ENCODE results near the gene CDH24.
A peak's percentile ranks its signal among the peaks of the same experiment; 100 is the strongest.

The CDH24 gene

GRCh38 chr14:23047751-23048693 lies 9.3 kb downstream of the CDH24 start:
- POLR2A ChIA-PET (ENCODE audit: low non-redundant PET): no interaction called here
- DNase-seq (ENCODE audit: low spot score): no peak
- TF ChIP-seq CTCF (conservative IDR thresholded peaks at IDR 0.05; ENCODE audit: low read depth): no peak
- 0 out of 2 replicates have a peak overlapping the region, but pooled peaks have one; percentile 28 for H3K27ac ChIP-seq
- CTCF ChIA-PET: interaction anchor here (0.6 to 1.7 kb wide), 2 partner anchors 10 to 36 kb away, joined by 3 to 6 read pairs; partner anchors contain the start of gene CDH24

GRCh38 chr14:23047034-23047634 lies 10.2 kb downstream of the CDH24 start:
- ChIA-PET CTCF (interaction anchor here (0.6 to 1.0 kb wide), 2 partner anchors 8 to 36 kb away, joined by 3 to 5 read pairs; no protein-coding TSS in a partner anchor), POLR2A (ENCODE audit: low non-redundant PET) (no interaction called here)
- DNase-seq (ENCODE audit: low spot score): no peak
- H3K27ac ChIP-seq: peak overlapping the region; percentile 28; the same call in 1 of the 2 replicates
- TF ChIP-seq CTCF (conservative IDR thresholded peaks at IDR 0.05; ENCODE audit: low read depth): no peak

DNA sequence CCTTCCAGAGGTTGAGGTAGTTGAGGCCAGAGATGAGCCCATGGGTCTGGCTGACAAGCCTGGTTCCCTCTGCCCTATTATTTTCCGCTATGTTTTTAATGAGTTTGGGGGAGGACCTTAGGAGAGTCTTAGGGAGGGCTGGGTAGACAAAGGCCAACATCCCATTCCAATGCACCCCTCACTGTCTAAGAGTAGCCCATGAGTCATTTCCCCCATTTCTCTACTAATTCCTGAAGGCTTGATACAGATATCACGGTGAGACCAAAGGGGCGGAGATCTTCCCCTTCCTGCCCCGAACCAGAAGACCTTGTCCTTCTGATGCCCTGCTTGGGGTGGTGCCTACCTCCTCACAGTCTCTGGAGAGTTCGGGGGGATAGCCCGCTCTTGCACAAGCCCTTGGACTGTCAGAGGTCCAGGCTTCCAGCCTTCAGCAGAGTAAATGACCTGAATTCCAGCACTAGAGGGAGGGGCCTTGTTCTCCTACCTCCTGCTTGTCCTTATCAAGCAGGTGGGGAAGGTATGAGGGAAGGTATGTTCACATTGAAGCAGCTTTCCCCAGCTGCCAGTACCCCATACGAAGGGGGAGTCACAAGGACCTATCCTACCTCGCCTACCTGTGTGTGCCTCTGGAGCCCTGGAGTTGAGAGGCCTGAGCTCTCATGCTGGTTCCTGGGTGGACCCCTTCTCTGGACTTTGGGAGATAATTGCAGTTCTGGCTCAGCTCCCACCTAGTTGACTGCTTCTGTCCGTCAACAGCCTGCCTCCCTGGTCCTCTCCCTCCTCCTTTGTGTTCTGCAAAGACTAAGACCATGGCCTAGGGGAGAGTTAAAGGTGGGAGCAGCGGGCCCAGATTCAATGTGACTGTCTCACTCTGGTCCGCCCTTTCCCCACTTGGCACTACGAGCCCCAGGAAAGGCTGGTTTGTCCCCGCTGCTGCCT lies 11.6 kb downstream of the CDH24 start:
- ChIA-PET CTCF (interaction anchor here (0.7 kb wide), 1 partner anchor 192 kb away, joined by 4 read pairs; no protein-coding TSS in a partner anchor), POLR2A (ENCODE audit: low non-redundant PET) (no interaction called here)
- no peak overlapping the region for H3K27ac ChIP-seq
- no peak for DNase-seq (ENCODE audit: low spot score)
- no peak for TF ChIP-seq CTCF (conservative IDR thresholded peaks at IDR 0.05; ENCODE audit: low read depth)

- CTCF ChIA-PET: interaction anchor here (0.6 kb wide), 1 partner anchor 50 kb away, joined by 3 read pairs; no protein-coding TSS in a partner anchor
- POLR2A ChIA-PET (ENCODE audit: low non-redundant PET): no interaction called here
- TF ChIP-seq CTCF (conservative IDR thresholded peaks at IDR 0.05; ENCODE audit: low read depth): no peak
- no peak for DNase-seq (ENCODE audit: low spot score)
- H3K27ac ChIP-seq: no peak overlapping the region
Observed at GRCh38 chr14:23044840-23045239, 12.5 kb downstream of the CDH24 start.

DNA sequence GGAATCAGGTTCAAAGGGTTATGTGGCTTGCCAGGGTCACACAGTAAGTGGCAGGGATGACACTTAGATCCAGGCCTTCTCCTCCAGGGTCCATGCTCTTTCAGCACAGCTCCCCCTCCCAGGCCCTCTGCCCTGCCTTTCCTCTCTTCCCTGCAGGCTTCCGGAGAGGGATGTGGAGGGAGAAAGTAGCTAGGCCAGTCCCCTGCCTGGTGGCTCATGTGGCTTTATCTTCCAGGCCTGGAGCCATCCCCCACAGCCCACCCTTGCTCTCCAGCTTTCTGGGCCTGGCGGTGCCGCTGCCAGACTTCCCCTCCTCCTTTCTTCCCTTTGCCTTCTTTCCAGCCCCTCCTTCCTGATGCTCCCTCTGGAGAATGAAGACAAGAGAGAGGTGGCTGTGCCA lies 13.6 kb downstream of the CDH24 start:
- POLR2A ChIA-PET (ENCODE audit: low non-redundant PET): no interaction called here

More for the DNA sequence above, 13.6 kb downstream of the CDH24 start:
- DNase-seq (ENCODE audit: low spot score): no peak
- no peak for TF ChIP-seq CTCF (conservative IDR thresholded peaks at IDR 0.05; ENCODE audit: low read depth)
- CTCF ChIA-PET: interaction anchor here (1.3 kb wide), 1 partner anchor 57 kb away, joined by 3 read pairs; no protein-coding TSS in a partner anchor
- no peak overlapping the region for H3K27ac ChIP-seq
